ENCODE results near the gene TNRC18.

Gene TNRC18

GRCh38 chr7:5344342-5344741 is 79.3 kb downstream of the TNRC18 start:
- peaks cover 2% of the 10 kb centered on the region for H4K20me1 ChIP-seq (ENCODE audit: insufficient read depth, low read length, poor library complexity, severe bottlenecking)
- H3K79me2 ChIP-seq (ENCODE audit: insufficient read depth, low read length): peaks cover under 1% of the 10 kb centered on the region; the same call in 1 of the 2 replicates
- H3K27me3 ChIP-seq (ENCODE audit: insufficient read depth, low read length, poor library complexity, severe bottlenecking): no peaks in the 10 kb centered on the region
- TF ChIP-seq CTCF (conservative IDR thresholded peaks at IDR 0.05; ENCODE audit: low read length): no peak
- TF ChIP-seq EZH2phosphoT487 (IDR thresholded peaks at IDR 0.05; ENCODE audit: borderline replicate concordance): no peak
- no peaks in the 10 kb centered on the region for H3K9me2 ChIP-seq (replicated peaks; ENCODE audit: low read depth, low read length)
- peaks cover 79% of the 10 kb centered on the region for H3K36me3 ChIP-seq (ENCODE audit: insufficient read depth, low read length)
- no peaks in the 10 kb centered on the region for H3K9me3 ChIP-seq (ENCODE audit: insufficient read depth, low read depth, low read length)
- no peak overlapping the region for H2AFZ ChIP-seq (ENCODE audit: low read length)
- no peak overlapping the region for H3K4me2 ChIP-seq (ENCODE audit: low read depth, low read length, poor library complexity, severe bottlenecking)
- H3K4me1 ChIP-seq (ENCODE audit: insufficient read depth, low read length, poor library complexity, severe bottlenecking): no peaks in the 10 kb centered on the region
- no peaks in the 10 kb centered on the region for H3F3A ChIP-seq (ENCODE audit: low read depth)
- no peak overlapping the region for H3K4me3 ChIP-seq (ENCODE audit: low read length, poor library complexity, severe bottlenecking)
- H3K9ac ChIP-seq (ENCODE audit: low read depth, low read length, poor library complexity, severe bottlenecking): no peak overlapping the region

GRCh38 chr7:5343884-5344283 is 79.8 kb downstream of the TNRC18 start:
- Histone ChIP-seq H3K9me3 (ENCODE audit: insufficient read depth, low read depth, low read length) (no peaks in the 10 kb centered on the region), H3K4me1 (ENCODE audit: insufficient read depth, low read length, poor library complexity, severe bottlenecking) (no peaks in the 10 kb centered on the region), H3K79me2 (ENCODE audit: insufficient read depth, low read length) (no peaks in the 10 kb centered on the region; the same call in 1 of the 2 replicates), H3F3A (ENCODE audit: low read depth) (no peaks in the 10 kb centered on the region), H3K4me3 (ENCODE audit: low read length, poor library complexity, severe bottlenecking) (no peak overlapping the region), H3K4me2 (ENCODE audit: low read depth, low read length, poor library complexity, severe bottlenecking) (no peak overlapping the region), H3K9me2 (replicated peaks; ENCODE audit: low read depth, low read length) (no peaks in the 10 kb centered on the region), H4K20me1 (ENCODE audit: insufficient read depth, low read length, poor library complexity, severe bottlenecking) (peaks cover 2% of the 10 kb centered on the region), H2AFZ (ENCODE audit: low read length) (no peak overlapping the region), H3K27me3 (ENCODE audit: insufficient read depth, low read length, poor library complexity, severe bottlenecking) (no peaks in the 10 kb centered on the region), H3K9ac (ENCODE audit: low read depth, low read length, poor library complexity, severe bottlenecking) (no peak overlapping the region), H3K36me3 (ENCODE audit: insufficient read depth, low read length) (peaks cover 80% of the 10 kb centered on the region)
- TF ChIP-seq EZH2phosphoT487 (IDR thresholded peaks at IDR 0.05; ENCODE audit: borderline replicate concordance): no peak
- no peak for TF ChIP-seq CTCF (conservative IDR thresholded peaks at IDR 0.05; ENCODE audit: low read length)

- no peak overlapping the region for H3K4me3 ChIP-seq (ENCODE audit: low read length, poor library complexity, severe bottlenecking)
- H4K20me1 ChIP-seq (ENCODE audit: insufficient read depth, low read length, poor library complexity, severe bottlenecking): no peaks in the 10 kb centered on the region
- no peaks in the 10 kb centered on the region for H3K27me3 ChIP-seq (ENCODE audit: insufficient read depth, low read length, poor library complexity, severe bottlenecking)
- H3F3A ChIP-seq (ENCODE audit: low read depth): no peaks in the 10 kb centered on the region
- peaks cover 82% of the 10 kb centered on the region for H3K36me3 ChIP-seq (ENCODE audit: insufficient read depth, low read length)
- no peak overlapping the region for H3K4me2 ChIP-seq (ENCODE audit: low read depth, low read length, poor library complexity, severe bottlenecking)
- no peaks in the 10 kb centered on the region for H3K9me3 ChIP-seq (ENCODE audit: insufficient read depth, low read depth, low read length)
- H3K9me2 ChIP-seq (replicated peaks; ENCODE audit: low read depth, low read length): no peaks in the 10 kb centered on the region
- no peak for TF ChIP-seq CTCF (conservative IDR thresholded peaks at IDR 0.05; ENCODE audit: low read length)
- no peak for TF ChIP-seq EZH2phosphoT487 (IDR thresholded peaks at IDR 0.05; ENCODE audit: borderline replicate concordance)
- no peak overlapping the region for H3K9ac ChIP-seq (ENCODE audit: low read depth, low read length, poor library complexity, severe bottlenecking)
- H2AFZ ChIP-seq (ENCODE audit: low read length): no peak overlapping the region
- H3K4me1 ChIP-seq (ENCODE audit: insufficient read depth, low read length, poor library complexity, severe bottlenecking): no peaks in the 10 kb centered on the region
- H3K79me2 ChIP-seq (ENCODE audit: insufficient read depth, low read length): no peaks in the 10 kb centered on the region; the same call in 1 of the 2 replicates
These were observed 81.0 kb downstream of the TNRC18 start for GRCh38 chr7:5342631-5343030.
